ENCODE measurements around the gene RAD51B.

DNA sequence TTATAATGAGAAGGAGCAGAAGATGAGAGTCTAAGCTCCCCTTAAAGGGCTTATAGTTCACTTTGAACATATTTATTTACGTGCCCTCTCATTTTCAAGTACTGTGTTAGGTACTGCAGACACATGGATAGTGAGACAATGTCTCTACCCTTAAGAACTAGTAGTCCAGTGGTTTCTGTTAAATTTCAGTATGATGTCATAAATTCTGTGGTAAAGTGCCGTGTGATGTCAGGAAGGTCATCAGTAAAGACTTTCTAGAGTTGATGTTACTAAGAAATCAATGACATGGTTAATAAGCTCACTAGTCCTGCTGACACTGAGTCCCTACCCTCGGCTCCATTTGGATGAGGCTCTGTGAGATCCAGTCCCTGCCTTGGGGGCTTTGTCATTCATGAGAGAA, 497.7 kb downstream of the RAD51B start:
- TF ChIP-seq, protein P1, sequence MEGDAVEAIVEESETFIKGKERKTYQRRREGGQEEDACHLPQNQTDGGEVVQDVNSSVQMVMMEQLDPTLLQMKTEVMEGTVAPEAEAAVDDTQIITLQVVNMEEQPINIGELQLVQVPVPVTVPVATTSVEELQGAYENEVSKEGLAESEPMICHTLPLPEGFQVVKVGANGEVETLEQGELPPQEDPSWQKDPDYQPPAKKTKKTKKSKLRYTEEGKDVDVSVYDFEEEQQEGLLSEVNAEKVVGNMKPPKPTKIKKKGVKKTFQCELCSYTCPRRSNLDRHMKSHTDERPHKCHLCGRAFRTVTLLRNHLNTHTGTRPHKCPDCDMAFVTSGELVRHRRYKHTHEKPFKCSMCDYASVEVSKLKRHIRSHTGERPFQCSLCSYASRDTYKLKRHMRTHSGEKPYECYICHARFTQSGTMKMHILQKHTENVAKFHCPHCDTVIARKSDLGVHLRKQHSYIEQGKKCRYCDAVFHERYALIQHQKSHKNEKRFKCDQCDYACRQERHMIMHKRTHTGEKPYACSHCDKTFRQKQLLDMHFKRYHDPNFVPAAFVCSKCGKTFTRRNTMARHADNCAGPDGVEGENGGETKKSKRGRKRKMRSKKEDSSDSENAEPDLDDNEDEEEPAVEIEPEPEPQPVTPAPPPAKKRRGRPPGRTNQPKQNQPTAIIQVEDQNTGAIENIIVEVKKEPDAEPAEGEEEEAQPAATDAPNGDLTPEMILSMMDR (conservative IDR thresholded peaks at IDR 0.05) = no peak
- TF ChIP-seq ZFX (IDR thresholded peaks at IDR 0.05) = no peak

Measured in C4-2B (cell line).